ENCODE measurements around the gene SMARCA5. TPM values are rescaled to one million over a fixed set of nuclear protein-coding genes. Genes with fewer than 3 reads are reported as not detected.
"Not testable (repeated sequence)": the region's sequence is repeated elsewhere in the genome, so short reads cannot be mapped to it uniquely, and the experiment has no call there.

The SMARCA5 gene
- total and polyA plus RNA-seq, 4 donors, result 6.8 to 34.7 (median 12.6) TPM

GRCh38 chr4:143524211-143524610 lies 10.7 kb downstream of the SMARCA5 start:
- H3K27ac ChIP-seq (ENCODE audit: low read depth in 1 of 2, low read length in 2 of 2), result no peak overlapping the region
- H3K9me3 ChIP-seq (ENCODE audit: control insufficient read depth in 4 of 4, low read length in 3 of 4), result no peaks in the 10 kb centered on the region
- no peak overlapping the region for H3K9ac ChIP-seq (ENCODE audit: low read depth in 1 of 2, low read length in 2 of 2)
- TF ChIP-seq HNF4A (conservative IDR thresholded peaks at IDR 0.05) (no peak), ATF3 (IDR thresholded peaks at IDR 0.05) (no peak), REST (IDR thresholded peaks at IDR 0.05) (no peak), FOXA1 (IDR thresholded peaks at IDR 0.05) (no peak), YY1 (IDR thresholded peaks at IDR 0.05) (no peak), JUND (IDR thresholded peaks at IDR 0.05) (no peak), MAX (IDR thresholded peaks at IDR 0.05) (no peak), HNF4G (IDR thresholded peaks at IDR 0.05) (no peak), FOXA2 (IDR thresholded peaks at IDR 0.05) (no peak), CTCF (IDR thresholded peaks at IDR 0.05; ENCODE audit: low read depth, low read length, missing input control) (no peak), RXRA (IDR thresholded peaks at IDR 0.05) (no peak), RAD21 (IDR thresholded peaks at IDR 0.05) (no peak), SP1 (IDR thresholded peaks at IDR 0.05) (no peak), EGR1 (IDR thresholded peaks at IDR 0.05; ENCODE audit: low read depth in 2 of 2) (no peak)
- no peaks in the 10 kb centered on the region for H3K27me3 ChIP-seq (ENCODE audit: control insufficient read depth in 4 of 4, insufficient read depth in 4 of 4, low read length in 3 of 4)
- peaks cover 0 to 50% (median 44%) of the 10 kb centered on the region in 4 donors for H3K36me3 ChIP-seq (ENCODE audit: control insufficient read depth in 4 of 4, insufficient read depth in 3 of 4, low read depth in 1 of 4, low read length in 3 of 4)
- WGBS, result 98% methylated on average over 4 of the region's 4 CpGs
- no peak overlapping the region for H3K4me3 ChIP-seq (ENCODE audit: low read depth in 1 of 3, low read length in 3 of 3)
- DNase-seq (ENCODE audit: low spot score), result no peak
- no peaks in the 10 kb centered on the region for H3K4me1 ChIP-seq (ENCODE audit: control insufficient read depth in 4 of 4, insufficient read depth in 4 of 4, low read length in 3 of 4)

- H3K9ac ChIP-seq (ENCODE audit: low read depth in 1 of 2, low read length in 2 of 2); H3K4me1 ChIP-seq (ENCODE audit: control insufficient read depth in 4 of 4, insufficient read depth in 4 of 4, low read length in 3 of 4); H3K9me3 ChIP-seq (ENCODE audit: control insufficient read depth in 4 of 4, low read length in 3 of 4); H3K4me3 ChIP-seq (ENCODE audit: low read depth in 1 of 3, low read length in 3 of 3); H3K27me3 ChIP-seq (ENCODE audit: control insufficient read depth in 4 of 4, insufficient read depth in 4 of 4, low read length in 3 of 4); H3K27ac ChIP-seq (ENCODE audit: low read depth in 1 of 2, low read length in 2 of 2); DNase-seq (ENCODE audit: low spot score): not testable (repeated sequence)
- peaks cover 4 to 53% (median 45%) of the 10 kb centered on the region in 4 donors for H3K36me3 ChIP-seq (ENCODE audit: control insufficient read depth in 4 of 4, insufficient read depth in 3 of 4, low read depth in 1 of 4, low read length in 3 of 4)
- 97% methylated on average over 4 of the region's 4 CpGs for WGBS
Measured at GRCh38 chr4:143528046-143528445, 14.5 kb downstream of the SMARCA5 start.

- Histone ChIP-seq H3K27ac (ENCODE audit: low read depth in 1 of 2, low read length in 2 of 2) (no peak overlapping the region), H3K9me3 (ENCODE audit: control insufficient read depth in 4 of 4, low read length in 3 of 4) (no peaks in the 10 kb centered on the region), H3K9ac (ENCODE audit: low read depth in 1 of 2, low read length in 2 of 2) (no peak overlapping the region), H3K4me1 (ENCODE audit: control insufficient read depth in 4 of 4, insufficient read depth in 4 of 4, low read length in 3 of 4) (peaks cover 0 to 3% (median 0%) of the 10 kb centered on the region in 4 donors), H3K36me3 (ENCODE audit: control insufficient read depth in 4 of 4, insufficient read depth in 3 of 4, low read depth in 1 of 4, low read length in 3 of 4) (peaks cover 7 to 59% (median 55%) of the 10 kb centered on the region in 4 donors), H3K27me3 (ENCODE audit: control insufficient read depth in 4 of 4, insufficient read depth in 4 of 4, low read length in 3 of 4) (no peaks in the 10 kb centered on the region), H3K4me3 (ENCODE audit: low read depth in 1 of 3, low read length in 3 of 3) (no peak overlapping the region)
- 68% methylated on average over 1 of the region's 1 CpG for WGBS
- DNase-seq (ENCODE audit: low spot score), result no peak
- no peak for TF ChIP-seq REST (IDR thresholded peaks at IDR 0.05)
- no peak for TF ChIP-seq GABPA (IDR thresholded peaks at IDR 0.05 in 1 of 2, conservative IDR thresholded peaks at IDR 0.05 in 1 of 2)
- no peak for TF ChIP-seq EGR1 (IDR thresholded peaks at IDR 0.05; ENCODE audit: low read depth in 2 of 2)
- no peak for TF ChIP-seq SP1 (IDR thresholded peaks at IDR 0.05)
- no peak for TF ChIP-seq ZBTB33 (IDR thresholded peaks at IDR 0.05)
- TF ChIP-seq ATF3 (IDR thresholded peaks at IDR 0.05), result no peak
Measured at GRCh38 chr4:143531380-143531779, 17.9 kb downstream of the SMARCA5 start.

Measured in liver (tissue), 9 donors.